GM18508 (cell line): ENCODE measurements around the gene ZNF324B.
"Not testable (repeated sequence)": the region's sequence is repeated elsewhere in the genome, so short reads cannot be mapped to it uniquely, and the experiment has no call there.

Experiments used
- ATAC-seq: cut with Tn5 transposase; IDR thresholded peaks from one replicate; pipeline ENCODE4 v1.9.1; 2021; ENCODE audit warnings: moderate number of reproducible peaks; ENCODE audit not compliant: insufficient read depth, unreplicated experiment

ZNF324B gene

GRCh38 chr19:58477871-58478270, 26.4 kb downstream of the ZNF324B start:
- ATAC-seq = no peak

GRCh38 chr19:58479303-58479702, 27.9 kb downstream of the ZNF324B start:
- ATAC-seq = no peak

- no peak for ATAC-seq
Observed at GRCh38 chr19:58479736-58480480, 28.5 kb downstream of the ZNF324B start.

GRCh38 chr19:58480481-58480830, 29.0 kb downstream of the ZNF324B start:
- no peak for ATAC-seq

GRCh38 chr19:58480831-58481230, 29.4 kb downstream of the ZNF324B start:
- ATAC-seq = no peak

GRCh38 chr19:58482372-58482771, 30.9 kb downstream of the ZNF324B start:
- ATAC-seq = no peak

- ATAC-seq = no peak
Observed at GRCh38 chr19:58483776-58484175, 32.4 kb downstream of the ZNF324B start.

GRCh38 chr19:58484349-58484748, 32.9 kb downstream of the ZNF324B start:
- not testable (repeated sequence) for ATAC-seq

- ATAC-seq = no peak
Observed at GRCh38 chr19:58491393-58491792, 40.0 kb downstream of the ZNF324B start.

GRCh38 chr19:58492265-58492664, 40.8 kb downstream of the ZNF324B start:
- ATAC-seq = no peak

- no peak for ATAC-seq
Observed at GRCh38 chr19:58497634-58498170, 46.3 kb downstream of the ZNF324B start.

GRCh38 chr19:58498316-58499020, 47.0 kb downstream of the ZNF324B start:
- ATAC-seq = no peak

GRCh38 chr19:58499021-58499927, 47.9 kb downstream of the ZNF324B start:
- peak; percentile 66 for ATAC-seq

- no peak for ATAC-seq
Observed at GRCh38 chr19:58500242-58500641, 48.8 kb downstream of the ZNF324B start.
